ENCODE measurements around the gene PDE2A. TPM values are rescaled to one million over a fixed set of nuclear protein-coding genes. Genes with fewer than 3 reads are reported as not detected.

PDE2A gene
- total and polyA plus RNA-seq, 2 of the 4 experiments (the other 2 are of a cell fraction): 0.02 TPM; not detected in 1

GRCh38 chr11:72613977-72614376, 60.2 kb downstream of the PDE2A start:
- H3K4ac ChIP-seq (ENCODE audit: low read depth, low read length): no peak overlapping the region

More at GRCh38 chr11:72613977-72614376, 60.2 kb downstream of the PDE2A start:
- H4K5ac ChIP-seq (ENCODE audit: low read depth, low read length): no peak overlapping the region
- no peak for DNase-seq
- no peak for TF ChIP-seq NFE2L2 (IDR thresholded peaks at IDR 0.05; ENCODE audit: low read depth, low read length)
- TF ChIP-seq MAFK (IDR thresholded peaks at IDR 0.05; ENCODE audit: low read depth, low read length): no peak
- no peak for TF ChIP-seq FOS (IDR thresholded peaks at IDR 0.05; ENCODE audit: low read depth, low read length)
- TF ChIP-seq, protein P1, sequence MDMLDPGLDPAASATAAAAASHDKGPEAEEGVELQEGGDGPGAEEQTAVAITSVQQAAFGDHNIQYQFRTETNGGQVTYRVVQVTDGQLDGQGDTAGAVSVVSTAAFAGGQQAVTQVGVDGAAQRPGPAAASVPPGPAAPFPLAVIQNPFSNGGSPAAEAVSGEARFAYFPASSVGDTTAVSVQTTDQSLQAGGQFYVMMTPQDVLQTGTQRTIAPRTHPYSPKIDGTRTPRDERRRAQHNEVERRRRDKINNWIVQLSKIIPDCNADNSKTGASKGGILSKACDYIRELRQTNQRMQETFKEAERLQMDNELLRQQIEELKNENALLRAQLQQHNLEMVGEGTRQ (IDR thresholded peaks at IDR 0.05; ENCODE audit: low read depth, low read length): no peak
- no peak for TF ChIP-seq RAD21 (IDR thresholded peaks at IDR 0.05; ENCODE audit: low read length)
- no peak for TF ChIP-seq RFX5 (IDR thresholded peaks at IDR 0.05; ENCODE audit: low read depth, low read length)
- TF ChIP-seq CEBPB (IDR thresholded peaks at IDR 0.05; ENCODE audit: low read depth, low read length): no peak
- no peak for TF ChIP-seq RCOR1 (IDR thresholded peaks at IDR 0.05; ENCODE audit: insufficient replicate concordance, low read length)
- no peak for TF ChIP-seq BHLHE40 (IDR thresholded peaks at IDR 0.05; ENCODE audit: low read depth, low read length)
- TF ChIP-seq SMC3 (IDR thresholded peaks at IDR 0.05; ENCODE audit: low read depth, low read length): no peak
- H3K4me2 ChIP-seq (ENCODE audit: low read depth, low read length): no peak overlapping the region
- H3K23ac ChIP-seq (ENCODE audit: low read depth, low read length): no peak overlapping the region
- H2BK120ac ChIP-seq (ENCODE audit: low read depth, low read length): no peak overlapping the region
- H3K4me1 ChIP-seq (ENCODE audit: control insufficient read depth, insufficient read depth, low read length): no peaks in the 10 kb centered on the region
- dilution Hi-C loops (cut with HindIII; ENCODE audit: low sequenced_read_pairs, unreplicated experiment) (no loop called here), intact Hi-C loops (cut with micrococcal nuclease) (no loop called here), in situ Hi-C loops (cut with MboI; ENCODE audit: low sequenced_read_pairs) (no loop called here)
- H3K9ac ChIP-seq (ENCODE audit: low read depth, low read length): no peak overlapping the region
- no peak overlapping the region for H2AK9ac ChIP-seq (replicated peaks; ENCODE audit: low read depth, low read length, poor library complexity)
- H3K56ac ChIP-seq (ENCODE audit: extremely low read depth, insufficient read depth, low read length): no peak overlapping the region
- no peak overlapping the region for H4K8ac ChIP-seq (ENCODE audit: low read depth in 2 of 2, low read length in 2 of 2)
- H2AFZ ChIP-seq (replicated peaks; ENCODE audit: low read length, poor library complexity): no peak overlapping the region
- ATAC-seq (ENCODE audit: low read depth): no peak
- H2BK20ac ChIP-seq (ENCODE audit: low read depth, low read length): no peak overlapping the region
- H3K14ac ChIP-seq (replicated peaks; ENCODE audit: low read depth, low read length): no peak overlapping the region
- no peaks in the 10 kb centered on the region for H3K9me1 ChIP-seq (ENCODE audit: insufficient read depth, low read length)
- H2BK15ac ChIP-seq (ENCODE audit: low read depth, low read length): no peak overlapping the region
- H3K36me3 ChIP-seq (ENCODE audit: control insufficient read depth, insufficient read depth, low read length): no peaks in the 10 kb centered on the region
- CTCF ChIA-PET: no interaction called here
- peaks cover 84% of the 10 kb centered on the region for H3K27me3 ChIP-seq (ENCODE audit: control insufficient read depth, insufficient read depth, low read length)
- POLR2A ChIA-PET (ENCODE audit: unreplicated experiment): no interaction called here
- no peak overlapping the region for H2AK5ac ChIP-seq (ENCODE audit: low read depth, low read length)
- no peaks in the 10 kb centered on the region; the same call in 1 of the 2 replicates for H3K9me3 ChIP-seq (ENCODE audit: control insufficient read depth, insufficient read depth, low read length)
- BruUV-seq (replicated peaks): no TSS peak
- no peaks in the 10 kb centered on the region for H4K20me1 ChIP-seq (ENCODE audit: insufficient read depth, low read length)
- H4K91ac ChIP-seq (ENCODE audit: insufficient read depth, low read depth, low read length): no peak overlapping the region
- H3K18ac ChIP-seq (ENCODE audit: low read depth, low read length): no peak overlapping the region
- no peak overlapping the region for H3K4me3 ChIP-seq (ENCODE audit: insufficient read depth, low read depth, low read length)
- WGBS, 2 experiments (ENCODE audit: extremely low coverage in 2 of 2, insufficient read length in 1 of 2): no CpG with 5 or more reads among the region's 7 CpGs
- no peak overlapping the region for H2BK5ac ChIP-seq (ENCODE audit: low read depth, low read length, poor library complexity, severe bottlenecking)
- no peak overlapping the region for H3K27ac ChIP-seq (ENCODE audit: insufficient read depth, low read length)
- H3K79me1 ChIP-seq (ENCODE audit: low read depth in 1 of 2, low read length in 2 of 2): no peaks in the 10 kb centered on the region

Measured in IMR-90 (cell line).